Measurements from ENCODE around the gene CARMIL1.

The CARMIL1 gene

GRCh38 chr6:25613415-25613814, 334.2 kb downstream of the CARMIL1 start:
- H3K4me3 ChIP-seq (replicated peaks; ENCODE audit: low read depth, low read length): no peak overlapping the region
- TF ChIP-seq, protein P1, sequence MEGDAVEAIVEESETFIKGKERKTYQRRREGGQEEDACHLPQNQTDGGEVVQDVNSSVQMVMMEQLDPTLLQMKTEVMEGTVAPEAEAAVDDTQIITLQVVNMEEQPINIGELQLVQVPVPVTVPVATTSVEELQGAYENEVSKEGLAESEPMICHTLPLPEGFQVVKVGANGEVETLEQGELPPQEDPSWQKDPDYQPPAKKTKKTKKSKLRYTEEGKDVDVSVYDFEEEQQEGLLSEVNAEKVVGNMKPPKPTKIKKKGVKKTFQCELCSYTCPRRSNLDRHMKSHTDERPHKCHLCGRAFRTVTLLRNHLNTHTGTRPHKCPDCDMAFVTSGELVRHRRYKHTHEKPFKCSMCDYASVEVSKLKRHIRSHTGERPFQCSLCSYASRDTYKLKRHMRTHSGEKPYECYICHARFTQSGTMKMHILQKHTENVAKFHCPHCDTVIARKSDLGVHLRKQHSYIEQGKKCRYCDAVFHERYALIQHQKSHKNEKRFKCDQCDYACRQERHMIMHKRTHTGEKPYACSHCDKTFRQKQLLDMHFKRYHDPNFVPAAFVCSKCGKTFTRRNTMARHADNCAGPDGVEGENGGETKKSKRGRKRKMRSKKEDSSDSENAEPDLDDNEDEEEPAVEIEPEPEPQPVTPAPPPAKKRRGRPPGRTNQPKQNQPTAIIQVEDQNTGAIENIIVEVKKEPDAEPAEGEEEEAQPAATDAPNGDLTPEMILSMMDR (IDR thresholded peaks at IDR 0.05; ENCODE audit: low read length, missing control alignments): no peak
- DNase-seq (ENCODE audit: low read depth): no peak

- no peak for DNase-seq (ENCODE audit: low read depth)
- TF ChIP-seq, protein P1 (IDR thresholded peaks at IDR 0.05; ENCODE audit: low read length, missing control alignments): no peak
- no peak overlapping the region for H3K4me3 ChIP-seq (replicated peaks; ENCODE audit: low read depth, low read length)
These were observed 334.9 kb downstream of the CARMIL1 start for GRCh38 chr6:25614052-25614451.

GRCh38 chr6:25615471-25615870, 336.3 kb downstream of the CARMIL1 start:
- TF ChIP-seq, protein P1 (IDR thresholded peaks at IDR 0.05; ENCODE audit: low read length, missing control alignments): no peak
- no peak overlapping the region for H3K4me3 ChIP-seq (replicated peaks; ENCODE audit: low read depth, low read length)
- no peak for DNase-seq (ENCODE audit: low read depth)

DNA sequence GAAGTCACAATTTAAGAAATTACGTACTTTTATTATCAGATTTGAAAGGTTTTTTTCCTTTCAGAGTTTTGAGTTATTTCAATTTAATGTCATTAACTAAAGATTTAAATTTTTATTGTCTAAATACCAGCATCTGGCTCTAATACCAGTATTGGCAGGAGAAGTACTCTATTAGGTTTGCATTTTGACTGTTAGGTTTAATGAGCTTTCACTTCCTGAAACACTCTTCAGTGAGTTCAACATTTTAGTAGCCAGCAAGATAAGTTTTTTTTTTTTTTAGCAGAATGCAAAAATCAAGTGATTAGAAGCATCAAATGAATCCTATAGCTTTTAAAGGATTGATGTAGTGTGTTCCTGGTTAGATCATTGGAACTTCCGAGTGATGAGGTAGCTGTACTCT, 338.8 kb downstream of the CARMIL1 start:
- no peak overlapping the region for H3K4me3 ChIP-seq (replicated peaks; ENCODE audit: low read depth, low read length)
- no peak for DNase-seq (ENCODE audit: low read depth)
- TF ChIP-seq, protein P1 (IDR thresholded peaks at IDR 0.05; ENCODE audit: low read length, missing control alignments): no peak

GRCh38 chr6:25619217-25619616, 340.0 kb downstream of the CARMIL1 start:
- TF ChIP-seq, protein P1 (IDR thresholded peaks at IDR 0.05; ENCODE audit: low read length, missing control alignments): no peak
- no peak overlapping the region for H3K4me3 ChIP-seq (replicated peaks; ENCODE audit: low read depth, low read length)
- no peak for DNase-seq (ENCODE audit: low read depth)

- DNase-seq (ENCODE audit: low read depth): no peak
- H3K4me3 ChIP-seq (replicated peaks; ENCODE audit: low read depth, low read length): no peak overlapping the region
- TF ChIP-seq, protein P1 (IDR thresholded peaks at IDR 0.05; ENCODE audit: low read length, missing control alignments): no peak
These were observed 341.2 kb downstream of the CARMIL1 start for GRCh38 chr6:25620391-25620790.

DNA sequence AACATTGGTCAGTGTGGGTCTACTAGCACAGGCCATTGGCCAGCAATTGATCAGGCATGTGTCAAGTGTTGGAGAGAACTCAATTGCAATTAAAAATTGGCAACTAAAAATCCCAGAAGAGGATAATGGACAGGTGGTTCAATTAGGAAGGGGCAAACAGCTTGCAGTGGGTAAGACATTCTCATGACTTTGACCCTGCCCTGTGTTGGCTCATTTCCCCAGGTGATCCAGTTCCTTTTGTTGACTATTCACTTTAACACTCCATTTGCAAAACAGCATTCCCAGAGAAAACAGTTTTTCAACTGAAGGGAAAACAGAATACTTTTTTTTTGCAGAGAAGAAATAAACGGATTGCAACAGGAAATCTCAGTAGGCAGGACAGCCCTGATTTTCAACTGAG, 343.9 kb downstream of the CARMIL1 start:
- TF ChIP-seq, protein P1 (IDR thresholded peaks at IDR 0.05; ENCODE audit: low read length, missing control alignments): no peak
- no peak overlapping the region for H3K4me3 ChIP-seq (replicated peaks; ENCODE audit: low read depth, low read length)
- no peak for DNase-seq (ENCODE audit: low read depth)

Data from fibroblast of pulmonary artery (primary cell).